Skin epidermis (tissue), 12 donors: ENCODE data around the gene DOCK1.

Experiments used
- H3K27ac ChIP-seq, 21 experiments: fragments of 200-600 bp; sonication (generic) in 11 of 21; one replicate each; pipeline ENCODE4 v1.5.0; 2020; ENCODE audit warnings: mild to moderate bottlenecking in 3 of 21, inconsistent platforms in 2 of 21, moderate library complexity in 2 of 21
- H3K4me3 ChIP-seq, 7 experiments: fragments of 200-600 bp; sonication (generic) in 2 of 7; one replicate each; pipeline ENCODE4 v1.5.0; 2020; ENCODE audit warnings: inconsistent platforms in 2 of 7, mild to moderate bottlenecking in 2 of 7, moderate library complexity in 1 of 7

DOCK1 gene

DNA sequence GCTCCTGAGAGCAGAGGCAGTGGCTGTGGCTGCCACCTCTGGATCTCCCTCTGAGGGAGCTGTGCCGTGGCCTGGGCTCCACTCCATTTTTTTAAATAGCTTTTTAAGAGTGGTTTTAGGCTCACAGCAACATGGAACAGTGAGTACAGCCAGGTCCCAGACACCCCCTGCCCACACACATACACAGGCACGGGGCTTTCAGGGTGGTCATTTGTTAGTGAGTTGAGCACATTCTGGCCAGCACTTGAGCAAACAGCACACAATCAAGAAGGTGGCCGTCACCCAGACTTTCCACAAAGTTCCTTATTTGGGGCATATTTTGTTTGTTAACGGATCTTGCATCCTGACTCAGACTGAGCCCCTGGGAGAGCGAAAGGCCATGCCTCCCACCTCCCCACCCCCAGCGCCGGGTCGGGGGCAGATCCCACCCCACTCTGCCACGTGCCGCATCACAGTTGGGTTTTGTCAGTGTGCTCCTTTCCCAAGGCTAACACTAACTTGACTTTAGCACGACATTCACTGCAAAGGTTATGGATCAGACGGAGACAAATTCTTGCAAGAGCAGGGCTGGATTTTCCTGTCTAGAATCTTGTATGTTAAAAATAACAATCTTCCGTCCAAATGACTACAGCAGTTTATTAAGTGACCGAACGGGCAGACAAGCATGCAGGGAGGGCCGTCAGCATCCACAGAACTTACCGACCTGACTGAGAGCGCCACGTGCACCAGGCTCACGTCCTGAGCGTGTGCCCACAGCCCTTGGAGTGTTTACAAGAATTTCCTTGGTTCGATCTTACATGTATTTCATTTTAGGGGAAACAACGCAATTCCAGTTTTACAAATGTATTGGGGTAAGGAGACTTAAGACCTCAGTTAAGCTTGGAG, 487.4 kb downstream of the DOCK1 start:
- no peak overlapping the region for H3K27ac ChIP-seq
- H3K4me3 ChIP-seq: no peak overlapping the region

- Histone ChIP-seq H3K4me3 (no peak overlapping the region), H3K27ac (no peak overlapping the region)
Measured at GRCh38 chr10:127398140-127398970, 493.1 kb downstream of the DOCK1 start.

GRCh38 chr10:127398971-127399365, 493.7 kb downstream of the DOCK1 start:
- no peak overlapping the region for H3K4me3 ChIP-seq
- H3K27ac ChIP-seq: no peak overlapping the region

DNA sequence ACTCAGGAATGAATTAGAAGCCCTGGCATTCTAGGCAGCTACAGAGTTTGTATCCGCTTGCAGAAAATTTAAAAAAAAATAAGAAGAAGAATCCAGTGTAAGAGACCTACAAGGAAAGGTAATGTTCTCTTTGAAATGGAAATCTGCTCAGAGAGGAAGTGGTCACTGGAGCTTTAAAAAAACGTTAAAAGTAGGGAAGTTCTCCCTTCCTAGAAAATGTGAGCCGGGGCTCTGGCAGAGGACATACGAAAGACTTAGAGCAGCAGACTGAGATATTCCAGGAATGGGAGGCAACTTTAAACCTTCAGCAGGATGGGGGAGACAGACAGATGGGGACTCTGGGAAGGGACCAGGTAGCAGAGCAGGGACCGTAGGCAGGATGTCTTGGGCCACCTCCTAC, 494.4 kb downstream of the DOCK1 start:
- H3K27ac ChIP-seq: no peak overlapping the region
- H3K4me3 ChIP-seq: no peak overlapping the region

DNA sequence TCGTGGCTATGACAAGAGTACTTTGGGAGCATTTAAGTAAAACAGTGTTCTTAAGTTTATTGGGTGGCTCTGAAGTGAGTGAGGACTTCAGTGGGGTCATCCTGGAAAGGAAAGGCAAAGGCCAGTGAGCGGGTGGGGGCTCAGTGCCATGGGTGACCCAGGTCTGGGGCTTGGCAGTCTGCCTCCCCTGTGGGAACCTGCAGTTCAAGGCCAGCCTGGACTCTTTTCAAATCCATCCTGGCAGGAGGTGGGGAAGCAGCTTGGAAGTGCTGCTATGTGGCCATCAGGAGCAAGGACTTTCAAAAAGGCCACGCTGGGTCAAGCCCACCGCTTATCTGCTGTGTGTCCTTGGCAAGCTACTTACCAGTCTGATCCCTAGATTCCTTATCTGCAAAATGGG, 495.0 kb downstream of the DOCK1 start:
- no peak overlapping the region for H3K27ac ChIP-seq

DNA sequence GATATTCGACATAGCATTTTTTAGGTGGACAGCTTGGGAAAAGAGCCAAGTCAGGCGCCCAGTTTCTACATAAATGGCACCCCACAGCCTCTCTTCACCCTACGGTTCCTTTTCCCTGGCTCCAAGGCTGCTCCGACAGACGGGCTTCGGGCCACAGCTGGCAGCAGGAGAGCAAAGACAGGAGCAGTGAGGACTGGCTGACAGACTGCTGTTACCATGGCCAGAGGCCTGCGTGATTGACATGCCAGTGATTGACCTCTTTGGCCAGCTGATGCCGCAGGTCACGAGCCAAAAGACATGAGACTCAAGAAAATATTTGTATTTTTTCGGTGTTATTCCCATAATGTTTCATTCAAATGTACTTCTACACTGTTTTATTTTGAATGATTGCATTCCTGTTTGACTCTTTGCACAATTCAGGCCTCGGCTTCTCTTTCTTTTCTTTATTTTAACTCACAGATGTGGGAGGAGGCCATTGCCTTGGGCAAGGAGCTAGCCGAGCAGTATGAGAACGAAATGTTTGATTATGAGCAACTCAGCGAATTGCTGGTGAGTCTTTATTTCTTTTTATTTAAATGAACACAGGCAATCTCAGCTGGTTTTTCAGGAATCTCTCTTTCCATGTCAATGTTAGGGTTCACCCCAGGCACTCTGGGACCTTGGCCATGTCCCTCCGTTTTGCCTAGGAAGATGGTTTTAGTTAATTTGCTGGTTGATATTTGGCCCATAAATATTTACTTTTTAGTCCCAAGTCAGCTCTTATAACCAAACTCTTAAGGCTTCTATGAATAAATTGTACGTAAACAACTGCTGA, 497.6 kb downstream of the DOCK1 start:
- Histone ChIP-seq H3K4me3 (no peak overlapping the region), H3K27ac (no peak overlapping the region)

More for the DNA sequence above, 495.0 kb downstream of the DOCK1 start:
- no peak overlapping the region for H3K4me3 ChIP-seq

- Histone ChIP-seq H3K27ac (no peak overlapping the region), H3K4me3 (no peak overlapping the region)
Measured at GRCh38 chr10:127405221-127405620, 500.0 kb downstream of the DOCK1 start.

GRCh38 chr10:127406018-127406550, 500.9 kb downstream of the DOCK1 start:
- no peak overlapping the region for H3K4me3 ChIP-seq
- H3K27ac ChIP-seq: no peak overlapping the region

- no peak overlapping the region for H3K4me3 ChIP-seq
- no peak overlapping the region for H3K27ac ChIP-seq
Measured at GRCh38 chr10:127407551-127407950, 502.3 kb downstream of the DOCK1 start.

GRCh38 chr10:127408112-127408710, 503.0 kb downstream of the DOCK1 start:
- Histone ChIP-seq H3K4me3 (no peak overlapping the region), H3K27ac (no peak overlapping the region)

DNA sequence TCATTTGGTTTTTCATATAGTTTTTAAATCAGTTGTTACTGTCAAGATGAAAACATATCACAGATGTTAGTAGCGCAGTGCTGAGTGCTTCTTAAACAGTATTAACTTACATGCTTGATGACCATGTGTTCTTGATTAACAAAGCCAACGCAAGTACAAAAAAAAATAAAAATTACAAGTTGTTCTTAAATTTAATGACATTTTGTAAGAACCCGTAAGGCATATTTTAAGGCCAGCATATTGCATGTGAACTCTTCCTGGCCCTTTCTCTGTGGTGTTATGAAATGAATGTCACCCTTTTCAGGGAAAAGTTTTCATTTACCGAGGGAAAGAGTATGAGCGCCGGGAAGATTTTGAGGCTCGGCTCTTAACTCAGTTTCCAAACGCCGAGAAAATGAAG, 503.5 kb downstream of the DOCK1 start:
- no peak overlapping the region for H3K27ac ChIP-seq

DNA sequence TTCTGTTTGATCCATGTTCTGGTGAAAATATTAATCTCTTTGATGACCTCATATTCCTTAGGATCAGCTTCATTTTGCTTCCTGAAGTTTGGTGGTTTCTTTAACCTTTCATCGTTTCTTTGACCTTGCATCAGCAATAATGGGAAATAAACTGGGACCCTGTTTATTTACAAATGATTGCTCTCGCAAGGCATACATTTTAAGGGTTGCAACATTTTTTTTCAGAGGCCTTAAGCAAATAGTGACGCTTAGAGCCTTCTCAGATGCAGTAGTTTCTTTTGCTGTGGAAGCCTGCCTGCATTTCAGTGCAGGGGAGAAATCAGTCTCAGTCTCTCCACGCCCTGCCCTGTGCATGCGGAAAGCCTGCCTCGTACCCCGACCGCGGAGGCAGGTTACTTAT, 504.8 kb downstream of the DOCK1 start:
- Histone ChIP-seq H3K27ac (no peak overlapping the region), H3K4me3 (no peak overlapping the region)

More for the DNA sequence above, 503.5 kb downstream of the DOCK1 start:
- H3K4me3 ChIP-seq: no peak overlapping the region

- Histone ChIP-seq H3K27ac (no peak overlapping the region), H3K4me3 (no peak overlapping the region)
Measured at GRCh38 chr10:127411062-127411461, 505.8 kb downstream of the DOCK1 start.

DNA sequence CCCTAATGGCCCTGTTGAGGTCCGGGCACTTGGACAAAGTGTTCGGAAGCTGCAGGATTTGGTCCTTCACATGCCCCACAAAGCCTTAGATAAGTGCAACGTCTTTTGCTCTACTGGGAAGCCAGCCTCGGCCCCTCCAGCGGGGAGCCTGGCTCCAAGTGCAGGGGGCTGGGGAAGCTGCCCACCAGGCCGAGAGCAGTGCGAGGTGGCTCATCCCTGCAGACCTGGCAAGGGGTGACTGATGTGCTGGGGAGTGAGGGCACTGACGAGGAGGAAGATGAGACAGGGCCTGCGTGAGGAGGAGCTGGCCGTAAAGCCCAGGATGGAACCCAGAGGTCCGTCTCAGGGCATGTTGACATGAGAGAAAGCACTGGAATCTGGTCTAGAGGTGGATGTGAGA, 508.1 kb downstream of the DOCK1 start:
- H3K4me3 ChIP-seq: no peak overlapping the region
- H3K27ac ChIP-seq: no peak overlapping the region

GRCh38 chr10:127414024-127414423, 508.8 kb downstream of the DOCK1 start:
- Histone ChIP-seq H3K27ac (no peak overlapping the region), H3K4me3 (no peak overlapping the region)

GRCh38 chr10:127415116-127415515, 509.9 kb downstream of the DOCK1 start:
- Histone ChIP-seq H3K27ac (no peak overlapping the region), H3K4me3 (no peak overlapping the region)

DNA sequence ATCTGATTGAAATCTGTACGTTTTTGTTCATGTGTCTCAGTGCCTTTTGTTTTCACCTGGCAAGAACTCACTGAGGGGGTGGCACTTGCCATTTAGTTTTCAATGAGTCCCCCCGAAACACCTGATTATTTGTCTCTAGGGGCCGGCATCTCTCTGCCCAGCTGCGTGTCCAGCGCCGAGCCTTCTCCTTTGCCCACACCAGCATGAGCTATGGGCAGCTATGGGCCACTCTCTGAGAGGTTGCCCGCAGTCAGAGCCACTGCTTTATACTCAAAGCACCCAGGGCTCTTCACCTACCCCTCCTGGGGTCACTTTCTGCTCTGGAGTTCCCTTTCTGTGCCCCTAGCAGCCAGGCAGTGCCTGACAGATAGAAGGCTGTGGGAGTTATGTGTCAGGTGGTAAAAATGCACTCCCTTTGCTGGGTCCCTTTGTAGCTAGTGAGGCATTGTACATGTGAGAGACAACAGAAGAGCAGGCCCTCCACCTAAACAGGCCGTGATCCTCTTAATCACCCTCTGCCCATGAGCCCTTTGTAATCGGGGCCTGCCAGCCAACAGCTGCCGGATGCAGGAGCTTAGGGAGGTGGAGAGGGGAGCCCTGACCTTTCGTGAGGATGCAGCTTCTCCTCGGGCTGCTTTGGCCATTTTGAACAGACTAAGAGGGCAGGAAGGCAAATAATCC, 510.8 kb downstream of the DOCK1 start:
- H3K27ac ChIP-seq: no peak overlapping the region
- H3K4me3 ChIP-seq: no peak overlapping the region

GRCh38 chr10:127417031-127417430, 511.8 kb downstream of the DOCK1 start:
- Histone ChIP-seq H3K4me3 (no peak overlapping the region), H3K27ac (no peak overlapping the region)
